OCI-LY3 (cell line): ENCODE data around the gene SLC16A5.

Source experiments
- CTCF ChIP-seq: fragments of 200-600, 300-600 bp; sonication (generic); IDR thresholded peaks from 2 replicates; pipeline ENCODE4 v1.5.1; 2014; ENCODE audit warnings: antibody characterized with exemption, low read length, low read depth
- EZH2phosphoT487 ChIP-seq: fragments of 200-600 bp; shearing (Covaris generic); IDR thresholded peaks from 2 replicates; pipeline ENCODE4 v1.6.1; 2018; ENCODE audit warnings: antibody characterized with exemption, mixed run types, low read depth

- TF ChIP-seq CTCF (no peak), EZH2phosphoT487 (no peak)
These were observed 40.2 kb upstream of the SLC16A5 start for GRCh38 chr17:75047398-75048098.
